Measurements from ENCODE around the gene TAPT1. TPM values are rescaled to one million over a fixed set of nuclear protein-coding genes. Genes with fewer than 3 reads are reported as not detected.

Gene TAPT1
- total RNA-seq, 6 donors from 2014 or later = 22.3 to 79.0 (median 48.1) TPM

- ATAC-seq (ENCODE audit: low FRiP score in 2 of 2) (no peak), DNase-seq (no peak)
- H3K27me3 ChIP-seq = no peaks in the 10 kb centered on the region
- WGBS, 2 donors = 66 to 78% methylated on average over 6 of the region's 6 CpGs
- TF ChIP-seq POLR2A (IDR thresholded peaks at IDR 0.05) = no peak
- no peak for TF ChIP-seq CTCF (IDR thresholded peaks at IDR 0.05)
- no peak for TF ChIP-seq EP300 (IDR thresholded peaks at IDR 0.05)
- no peak for TF ChIP-seq POLR2AphosphoS5 (IDR thresholded peaks at IDR 0.05)
- H3K4me3 ChIP-seq = no peak overlapping the region
- H3K27ac ChIP-seq = no peak overlapping the region
- peaks cover 0 to 10% (median 4%) of the 10 kb centered on the region in 4 donors for H3K4me1 ChIP-seq
- H3K36me3 ChIP-seq = peaks cover 27 to 59% (median 39%) of the 10 kb centered on the region in 4 donors
- no peaks in the 10 kb centered on the region for H3K9me3 ChIP-seq
Measured at GRCh38 chr4:16161851-16162408, 64.3 kb downstream of the TAPT1 start.

- no peak for TF ChIP-seq EP300 (IDR thresholded peaks at IDR 0.05)
- TF ChIP-seq POLR2AphosphoS5 (IDR thresholded peaks at IDR 0.05) = no peak
- no peak for TF ChIP-seq POLR2A (IDR thresholded peaks at IDR 0.05)
- no peak for TF ChIP-seq CTCF (IDR thresholded peaks at IDR 0.05)
- ATAC-seq (ENCODE audit: low FRiP score in 2 of 2) = no peak
- peaks cover 0 to 10% (median 4%) of the 10 kb centered on the region in 4 donors for H3K4me1 ChIP-seq
- no peak for DNase-seq
- H3K4me3 ChIP-seq = no peak overlapping the region
- 81 to 84% methylated on average over 3 of the region's 3 CpGs for WGBS, 2 donors
- H3K9me3 ChIP-seq = no peaks in the 10 kb centered on the region
- peaks cover 15 to 46% (median 26%) of the 10 kb centered on the region in 4 donors for H3K36me3 ChIP-seq
- no peak overlapping the region for H3K27ac ChIP-seq
- no peaks in the 10 kb centered on the region for H3K27me3 ChIP-seq
Measured at GRCh38 chr4:16160457-16160856, 65.8 kb downstream of the TAPT1 start.

GRCh38 chr4:16159286-16159685, 67.0 kb downstream of the TAPT1 start:
- TF ChIP-seq POLR2AphosphoS5 (IDR thresholded peaks at IDR 0.05) (no peak), CTCF (IDR thresholded peaks at IDR 0.05) (no peak), POLR2A (IDR thresholded peaks at IDR 0.05) (no peak)
- H3K27me3 ChIP-seq = no peaks in the 10 kb centered on the region
- H3K4me1 ChIP-seq = peaks cover 0 to 10% (median 4%) of the 10 kb centered on the region in 4 donors
- DNase-seq (no peak), ATAC-seq (ENCODE audit: low FRiP score in 2 of 2) (no peak)
- WGBS, 2 donors = 65 to 77% methylated on average over 3 of the region's 3 CpGs
- H3K27ac ChIP-seq = no peak overlapping the region
- H3K4me3 ChIP-seq = no peak overlapping the region
- peaks cover 15 to 34% (median 16%) of the 10 kb centered on the region in 4 donors for H3K36me3 ChIP-seq
- H3K9me3 ChIP-seq = no peaks in the 10 kb centered on the region

GRCh38 chr4:16158504-16158852, 67.8 kb downstream of the TAPT1 start:
- 73 to 74% methylated on average over 3 of the region's 3 CpGs for WGBS, 2 donors
- no peak for TF ChIP-seq EP300 (IDR thresholded peaks at IDR 0.05)
- TF ChIP-seq POLR2AphosphoS5 (IDR thresholded peaks at IDR 0.05) = no peak
- TF ChIP-seq CTCF (IDR thresholded peaks at IDR 0.05) = no peak
- no peak for TF ChIP-seq POLR2A (IDR thresholded peaks at IDR 0.05)
- Histone ChIP-seq H3K27ac (no peak overlapping the region), H3K9me3 (no peaks in the 10 kb centered on the region), H3K27me3 (no peaks in the 10 kb centered on the region), H3K36me3 (peaks cover 8 to 26% (median 13%) of the 10 kb centered on the region in 4 donors), H3K4me1 (peaks cover 0 to 10% (median 4%) of the 10 kb centered on the region in 4 donors), H3K4me3 (no peak overlapping the region)
- peak in 1 of 2 donors; percentile 20 for ATAC-seq (ENCODE audit: low FRiP score in 2 of 2)
- DNase-seq = no peak

Data from upper lobe of left lung (tissue), 6 donors.